ENCODE results near the gene PSEN2. TPM values are rescaled to one million over a fixed set of nuclear protein-coding genes. Genes with fewer than 3 reads are reported as not detected.

The PSEN2 gene
- total RNA-seq, 2 donors from 2014 or later = 16.6 to 18.1 TPM

DNA sequence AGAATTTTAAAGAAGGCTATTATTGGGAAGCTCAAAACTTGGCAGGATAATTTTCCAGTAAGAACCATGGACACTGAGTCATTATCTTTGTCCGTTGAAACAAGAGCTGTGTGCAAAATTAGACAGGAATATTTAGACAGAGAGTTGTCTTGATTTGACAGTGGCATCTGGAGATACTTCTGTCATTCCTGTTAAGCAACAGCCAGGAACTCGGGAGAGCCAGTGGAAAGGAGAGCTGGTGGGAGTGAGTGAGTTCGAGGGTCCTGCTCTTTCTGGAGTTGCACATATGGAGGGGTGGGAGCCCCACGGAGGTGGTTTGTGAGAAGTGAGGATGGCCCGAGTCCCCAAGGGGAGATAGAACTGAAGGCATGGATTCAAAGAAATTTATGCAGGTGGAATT, 72.7 kb downstream of the PSEN2 start:
- intact Hi-C loops (cut with DNase I) = no loop called here
- H3K9ac ChIP-seq (ENCODE audit: low read depth in 2 of 2, low read length in 2 of 2) = no peak overlapping the region
- H3K4me1 ChIP-seq = peaks cover 38% of the 10 kb centered on the region

DNA sequence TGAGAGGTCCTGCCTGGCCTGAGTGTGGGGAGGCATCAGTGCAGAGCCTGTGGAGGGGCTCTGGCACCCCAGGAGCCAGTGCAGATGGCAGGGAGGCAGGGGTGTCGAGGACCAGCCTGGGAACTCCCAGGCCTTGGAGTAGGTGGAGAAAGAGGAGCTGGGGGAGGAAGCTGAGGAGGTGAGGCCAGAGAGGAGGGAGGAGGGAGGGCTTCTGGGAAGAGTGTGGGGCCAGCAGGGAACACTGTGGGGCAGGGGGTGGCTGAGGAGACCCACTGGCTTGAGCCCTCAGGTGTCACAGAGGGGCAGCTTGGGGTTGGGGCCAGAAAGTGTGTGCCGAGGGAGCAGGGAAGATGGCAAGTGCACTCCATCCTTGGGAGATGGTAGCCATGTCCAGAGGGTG, 73.5 kb downstream of the PSEN2 start:
- Histone ChIP-seq H3K27ac (peak overlapping the region; percentile 74), H3K9ac (ENCODE audit: low read depth in 2 of 2, low read length in 2 of 2) (peak overlapping the region in 1 of 2 donors; percentile 85), H3K27me3 (no peaks in the 10 kb centered on the region), H3K4me3 (no peak overlapping the region), H3K9me3 (no peaks in the 10 kb centered on the region), H3K36me3 (no peaks in the 10 kb centered on the region), H3K4me1 (peaks cover 38% of the 10 kb centered on the region)
- no peak for DNase-seq
- intact Hi-C loops (cut with DNase I) = no loop called here
- TF ChIP-seq, protein P1, sequence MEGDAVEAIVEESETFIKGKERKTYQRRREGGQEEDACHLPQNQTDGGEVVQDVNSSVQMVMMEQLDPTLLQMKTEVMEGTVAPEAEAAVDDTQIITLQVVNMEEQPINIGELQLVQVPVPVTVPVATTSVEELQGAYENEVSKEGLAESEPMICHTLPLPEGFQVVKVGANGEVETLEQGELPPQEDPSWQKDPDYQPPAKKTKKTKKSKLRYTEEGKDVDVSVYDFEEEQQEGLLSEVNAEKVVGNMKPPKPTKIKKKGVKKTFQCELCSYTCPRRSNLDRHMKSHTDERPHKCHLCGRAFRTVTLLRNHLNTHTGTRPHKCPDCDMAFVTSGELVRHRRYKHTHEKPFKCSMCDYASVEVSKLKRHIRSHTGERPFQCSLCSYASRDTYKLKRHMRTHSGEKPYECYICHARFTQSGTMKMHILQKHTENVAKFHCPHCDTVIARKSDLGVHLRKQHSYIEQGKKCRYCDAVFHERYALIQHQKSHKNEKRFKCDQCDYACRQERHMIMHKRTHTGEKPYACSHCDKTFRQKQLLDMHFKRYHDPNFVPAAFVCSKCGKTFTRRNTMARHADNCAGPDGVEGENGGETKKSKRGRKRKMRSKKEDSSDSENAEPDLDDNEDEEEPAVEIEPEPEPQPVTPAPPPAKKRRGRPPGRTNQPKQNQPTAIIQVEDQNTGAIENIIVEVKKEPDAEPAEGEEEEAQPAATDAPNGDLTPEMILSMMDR (IDR thresholded peaks at IDR 0.05) = no peak

More for the DNA sequence above, 72.7 kb downstream of the PSEN2 start:
- H3K4me3 ChIP-seq = no peak overlapping the region
- H3K27me3 ChIP-seq = no peaks in the 10 kb centered on the region
- H3K9me3 ChIP-seq = no peaks in the 10 kb centered on the region
- no peak for DNase-seq
- TF ChIP-seq, protein P1 (IDR thresholded peaks at IDR 0.05) = no peak
- H3K27ac ChIP-seq = no peak overlapping the region
- H3K36me3 ChIP-seq = no peaks in the 10 kb centered on the region

DNA sequence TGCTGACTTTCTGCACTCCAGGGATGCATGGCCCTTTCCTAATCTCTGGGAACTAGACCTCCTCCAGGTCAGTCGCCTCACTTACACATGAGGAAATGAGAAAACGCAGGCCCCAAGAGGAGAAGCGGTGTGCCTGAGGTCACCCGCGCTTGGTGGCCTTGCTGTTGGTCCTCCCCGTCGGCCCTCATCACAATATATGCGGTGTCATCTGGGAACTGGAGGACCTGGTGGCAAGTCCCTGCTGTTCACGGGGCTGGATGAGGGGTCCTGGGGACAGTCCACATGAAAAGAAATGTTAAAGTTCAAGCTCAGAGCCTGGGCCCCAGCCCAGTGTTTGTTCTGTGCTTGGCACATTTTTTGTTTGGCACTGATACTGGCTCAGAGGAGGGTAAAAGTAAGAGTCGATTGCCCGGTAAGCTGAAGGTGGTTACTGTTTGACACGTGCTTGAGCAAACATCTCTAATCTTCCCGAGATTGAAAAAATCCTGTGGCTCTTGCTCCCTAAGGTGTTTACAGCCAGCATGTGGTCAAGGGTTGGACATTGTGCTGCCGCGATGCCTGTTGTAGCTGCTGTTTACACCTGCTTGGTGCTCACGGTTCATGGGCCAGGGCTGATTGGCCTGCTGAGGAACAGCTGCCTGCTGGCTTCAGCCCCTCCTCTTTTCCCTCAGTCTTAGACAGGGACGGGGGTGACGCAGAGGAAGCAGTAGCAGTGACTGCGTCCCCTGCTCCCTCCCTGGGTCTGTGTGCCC, 74.9 kb downstream of the PSEN2 start:
- Histone ChIP-seq H3K36me3 (no peaks in the 10 kb centered on the region), H3K9me3 (no peaks in the 10 kb centered on the region), H3K27me3 (no peaks in the 10 kb centered on the region), H3K4me1 (peaks cover 38% of the 10 kb centered on the region), H3K27ac (peak overlapping the region; percentile 74), H3K9ac (ENCODE audit: low read depth in 2 of 2, low read length in 2 of 2) (peak overlapping the region in 1 of 2 donors; percentile 85), H3K4me3 (no peak overlapping the region)
- intact Hi-C loops (cut with DNase I) = loop anchor here (5.0 kb wide), 1 partner anchor 42 kb away; no protein-coding TSS in a partner anchor
- TF ChIP-seq, protein P1 (IDR thresholded peaks at IDR 0.05) = no peak
- DNase-seq = peak; percentile 85

Other genes starting within 250 kb of the PSEN2 start
- 10 to 100 TPM; 11.6 to 16.9 TPM for gene ITPKB, start 131.3 kb upstream of the PSEN2 start, total RNA-seq
- gene COQ8A, start 69.7 kb downstream of the PSEN2 start, total RNA-seq = 10 to 100 TPM; 56.3 to 58.1 TPM